Body of pancreas (tissue), 4 donors: ENCODE results near the gene DCAF10.

Source experiments
- CTCF ChIP-seq, 7 experiments: fragments of 450-650 bp in 4 of 7; fragments of 200-600 bp in 3 of 7; sonication (generic) in 3 of 7; IDR thresholded peaks; one replicate each; pipeline ENCODE4 v1.5.1; 2016 to 2019; ENCODE audit warnings: antibody characterized with exemption in 7 of 7
- POLR2A ChIP-seq, 3 donors: fragments of 450-650 bp; IDR thresholded peaks; one replicate each; pipeline ENCODE4 v1.6.1; 2016; ENCODE audit warnings: antibody characterized with exemption in 3 of 3, mild to moderate bottlenecking in 2 of 3

GRCh38 chr9:37902131-37902530 is 101.5 kb downstream of the DCAF10 start:
- TF ChIP-seq POLR2A (IDR thresholded peaks at IDR 0.05) (no peak), CTCF (IDR thresholded peaks at IDR 0.05) (no peak)
